ENCODE data around the gene FYTTD1.

FYTTD1 gene

DNA sequence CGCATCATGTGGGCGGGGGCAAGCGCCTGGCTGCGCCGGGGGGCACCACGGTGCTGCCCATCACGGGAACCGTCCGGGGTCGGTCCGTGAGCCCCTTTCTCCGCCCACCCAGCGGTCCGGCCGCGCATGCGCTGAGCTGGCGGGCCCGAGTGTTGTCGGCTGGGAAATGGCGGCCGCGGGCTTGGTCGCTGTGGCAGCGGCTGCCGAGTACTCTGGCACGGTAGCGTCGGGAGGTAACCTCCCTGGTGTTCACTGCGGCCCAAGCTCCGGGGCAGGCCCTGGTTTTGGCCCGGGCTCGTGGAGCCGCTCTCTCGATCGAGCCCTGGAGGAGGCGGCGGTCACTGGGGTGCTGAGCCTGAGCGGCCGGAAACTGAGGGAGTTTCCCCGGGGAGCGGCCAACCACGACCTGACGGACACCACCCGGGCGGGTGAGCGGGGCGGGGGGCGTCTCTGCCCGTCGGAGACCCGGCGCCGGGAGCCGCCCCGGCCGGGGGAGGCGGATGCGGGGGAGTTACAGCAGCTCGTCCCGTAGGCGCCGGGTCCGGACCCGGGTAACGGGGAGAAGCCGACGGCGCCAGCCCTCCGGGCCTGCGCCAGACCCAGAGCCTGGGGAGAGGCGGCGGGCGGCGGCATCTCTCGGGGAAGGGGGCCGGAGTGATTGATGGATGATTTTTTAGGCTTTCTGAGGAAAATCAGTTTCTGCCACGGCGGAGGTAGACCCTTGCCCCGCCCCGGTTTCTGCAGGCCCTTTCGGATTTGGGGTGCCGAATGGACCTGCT is 41.6 kb downstream of the FYTTD1 start, which contains the start of gene LRCH3:
LRCH3 (plus strand) TSS at position 142 of the 779 bp plus-strand sequence; CDS start at position 167, 25 bp downstream.
- H3K27ac Mint-ChIP-seq: peak within 1 kb of the TSS; percentile 98
- peak; percentile 96 for DNase-seq
- H3K4me1 Mint-ChIP-seq: peaks cover 32% of the 10 kb centered on the region
- TF ChIP-seq, protein P1, sequence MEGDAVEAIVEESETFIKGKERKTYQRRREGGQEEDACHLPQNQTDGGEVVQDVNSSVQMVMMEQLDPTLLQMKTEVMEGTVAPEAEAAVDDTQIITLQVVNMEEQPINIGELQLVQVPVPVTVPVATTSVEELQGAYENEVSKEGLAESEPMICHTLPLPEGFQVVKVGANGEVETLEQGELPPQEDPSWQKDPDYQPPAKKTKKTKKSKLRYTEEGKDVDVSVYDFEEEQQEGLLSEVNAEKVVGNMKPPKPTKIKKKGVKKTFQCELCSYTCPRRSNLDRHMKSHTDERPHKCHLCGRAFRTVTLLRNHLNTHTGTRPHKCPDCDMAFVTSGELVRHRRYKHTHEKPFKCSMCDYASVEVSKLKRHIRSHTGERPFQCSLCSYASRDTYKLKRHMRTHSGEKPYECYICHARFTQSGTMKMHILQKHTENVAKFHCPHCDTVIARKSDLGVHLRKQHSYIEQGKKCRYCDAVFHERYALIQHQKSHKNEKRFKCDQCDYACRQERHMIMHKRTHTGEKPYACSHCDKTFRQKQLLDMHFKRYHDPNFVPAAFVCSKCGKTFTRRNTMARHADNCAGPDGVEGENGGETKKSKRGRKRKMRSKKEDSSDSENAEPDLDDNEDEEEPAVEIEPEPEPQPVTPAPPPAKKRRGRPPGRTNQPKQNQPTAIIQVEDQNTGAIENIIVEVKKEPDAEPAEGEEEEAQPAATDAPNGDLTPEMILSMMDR (IDR thresholded peaks at IDR 0.05): no peak
- no peaks in the 10 kb centered on the region for H3K9me3 Mint-ChIP-seq
- H3K27me3 Mint-ChIP-seq (ENCODE audit: low read depth, poor library complexity): no peaks in the 10 kb centered on the region
- H3K36me3 Mint-ChIP-seq (ENCODE audit: low read depth): peaks cover 11% of the 10 kb centered on the region
- peak within 1 kb of the TSS; percentile 97 for H3K4me3 Mint-ChIP-seq

DNA sequence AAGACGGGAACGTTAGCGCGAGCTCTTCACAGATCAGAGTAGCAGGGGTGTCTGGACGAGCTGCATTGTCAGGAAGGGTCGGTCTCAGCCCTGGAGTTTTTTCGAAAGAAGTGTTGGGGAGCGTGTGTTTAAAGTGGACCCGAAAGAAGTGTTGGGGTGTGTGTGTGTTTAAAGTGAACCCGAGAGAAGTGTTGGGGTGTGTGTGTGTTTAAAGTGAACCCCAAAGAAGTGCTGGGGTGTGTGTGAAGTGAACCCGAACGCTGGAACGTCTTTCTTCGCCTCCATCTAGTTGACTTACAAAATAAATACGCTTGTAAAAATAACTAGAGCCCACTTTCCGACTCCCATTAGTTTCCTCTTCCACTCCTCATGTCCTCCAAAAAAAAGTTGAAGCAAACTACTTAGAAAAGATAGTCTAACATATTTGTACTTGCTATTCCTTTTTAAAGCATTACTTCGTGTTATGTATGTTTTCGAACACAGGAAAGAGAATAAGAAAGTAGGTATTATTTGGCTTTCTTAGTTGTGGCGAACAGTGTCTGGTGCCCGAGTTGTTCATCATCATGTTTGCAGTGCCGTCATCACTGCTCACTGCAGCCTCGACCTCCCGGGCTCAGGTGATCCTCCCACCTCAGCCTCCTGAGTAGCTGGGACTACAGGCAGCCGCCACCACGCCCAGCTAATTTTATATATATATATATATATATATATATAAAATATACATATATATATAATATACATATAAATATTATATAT is 42.4 kb downstream of the FYTTD1 start:
- peak overlapping the region; percentile 92 for H3K27ac Mint-ChIP-seq
- H3K27me3 Mint-ChIP-seq (ENCODE audit: low read depth, poor library complexity): no peaks in the 10 kb centered on the region
- TF ChIP-seq, protein P1 (IDR thresholded peaks at IDR 0.05): no peak
- H3K9me3 Mint-ChIP-seq: no peaks in the 10 kb centered on the region
- H3K4me3 Mint-ChIP-seq: peak overlapping the region; percentile 97
- H3K4me1 Mint-ChIP-seq: peaks cover 35% of the 10 kb centered on the region
- peaks cover 11% of the 10 kb centered on the region for H3K36me3 Mint-ChIP-seq (ENCODE audit: low read depth)
- DNase-seq: no peak

DNA sequence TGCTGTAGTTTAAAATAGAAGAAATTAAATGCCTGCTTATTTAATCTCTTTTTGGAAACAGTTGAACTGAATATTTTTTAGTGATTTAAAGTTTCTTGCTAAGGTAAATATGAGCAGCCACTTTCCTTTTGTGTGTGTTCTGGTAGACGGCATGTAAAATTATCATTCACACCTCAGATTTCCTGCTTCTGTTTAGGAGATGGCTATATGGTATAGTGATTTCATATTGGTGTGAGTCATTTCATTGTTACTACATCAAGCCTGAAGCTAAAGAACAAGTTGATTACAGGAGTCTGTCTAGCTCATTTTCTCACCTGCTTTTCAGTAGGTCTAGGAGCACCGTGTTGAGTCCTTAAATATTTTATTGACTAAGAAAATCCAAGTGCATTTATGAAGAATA is 43.6 kb downstream of the FYTTD1 start:
- H3K27ac Mint-ChIP-seq: peak overlapping the region; percentile 57
- H3K36me3 Mint-ChIP-seq (ENCODE audit: low read depth): peaks cover 11% of the 10 kb centered on the region
- H3K27me3 Mint-ChIP-seq (ENCODE audit: low read depth, poor library complexity): no peaks in the 10 kb centered on the region
- DNase-seq: no peak
- H3K4me3 Mint-ChIP-seq: peak overlapping the region; percentile 70
- no peaks in the 10 kb centered on the region for H3K9me3 Mint-ChIP-seq
- H3K4me1 Mint-ChIP-seq: peaks cover 40% of the 10 kb centered on the region
- TF ChIP-seq, protein P1 (IDR thresholded peaks at IDR 0.05): no peak

DNA sequence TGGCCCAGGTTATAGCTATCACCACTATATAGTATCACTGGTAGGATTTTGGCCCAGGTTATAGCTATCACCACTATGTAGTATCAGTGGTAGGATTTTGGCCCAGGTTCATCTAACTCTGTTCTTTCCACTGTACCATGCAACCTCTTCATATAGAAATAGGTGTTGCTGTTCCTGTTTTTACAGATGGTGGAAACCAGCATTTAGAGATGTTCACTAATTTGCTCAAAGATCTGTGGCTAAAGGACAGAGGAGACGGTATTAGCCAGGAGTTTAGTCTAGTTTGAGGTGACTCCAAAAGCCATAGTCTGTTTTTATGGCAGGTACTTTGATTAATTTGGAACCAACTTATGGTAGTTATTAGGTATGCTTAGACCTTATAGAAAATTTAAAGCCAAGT is 44.4 kb downstream of the FYTTD1 start:
- no peak overlapping the region for H3K4me3 Mint-ChIP-seq

DNA sequence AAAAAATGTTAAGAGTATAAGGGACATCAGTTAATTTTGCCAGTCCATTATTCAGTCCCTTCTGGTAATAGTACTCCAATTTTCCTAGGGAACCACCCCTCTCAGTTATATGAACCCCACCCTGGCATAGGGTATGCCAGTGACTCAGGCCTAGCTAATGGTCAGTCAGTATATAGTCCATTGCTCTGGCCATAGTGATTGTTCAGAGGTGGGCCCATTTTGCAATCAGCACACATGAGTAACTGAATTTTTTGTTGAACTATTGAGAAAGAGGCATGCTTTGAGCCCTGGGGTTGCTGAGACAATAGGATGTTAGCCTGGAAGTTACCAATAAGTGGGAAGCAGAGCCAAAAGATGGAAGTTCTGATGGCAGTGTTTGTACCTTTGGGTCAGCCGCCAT is 45.5 kb downstream of the FYTTD1 start:
- Mint-ChIP-seq H3K27ac (peak overlapping the region; percentile 64), H3K4me1 (peaks cover 36% of the 10 kb centered on the region), H3K36me3 (ENCODE audit: low read depth) (peaks cover 23% of the 10 kb centered on the region), H3K27me3 (ENCODE audit: low read depth, poor library complexity) (no peaks in the 10 kb centered on the region), H3K9me3 (no peaks in the 10 kb centered on the region), H3K4me3 (no peak overlapping the region)
- TF ChIP-seq, protein P1 (IDR thresholded peaks at IDR 0.05): no peak
- DNase-seq: no peak

More for the DNA sequence above, 44.4 kb downstream of the FYTTD1 start:
- TF ChIP-seq, protein P1 (IDR thresholded peaks at IDR 0.05): no peak
- no peak for DNase-seq
- Mint-ChIP-seq H3K36me3 (ENCODE audit: low read depth) (peaks cover 17% of the 10 kb centered on the region), H3K9me3 (no peaks in the 10 kb centered on the region), H3K27ac (no peak overlapping the region), H3K27me3 (ENCODE audit: low read depth, poor library complexity) (no peaks in the 10 kb centered on the region), H3K4me1 (peaks cover 40% of the 10 kb centered on the region)
